Measurements from ENCODE around the gene SPART.

The SPART gene

GRCh38 chr13:36369268-36370107 lies 23.3 kb upstream of the SPART start:
- Histone ChIP-seq H2BK120ac (ENCODE audit: insufficient read depth, low read length, poor library complexity) (no peak overlapping the region), H3K79me1 (ENCODE audit: low read length) (no peaks in the 10 kb centered on the region), H3K18ac (ENCODE audit: low read length) (no peak overlapping the region), H4K12ac (ENCODE audit: low read depth, low read length) (no peak overlapping the region), H3K79me2 (ENCODE audit: control insufficient read depth, insufficient read depth, low read length, poor library complexity) (no peaks in the 10 kb centered on the region), H3K4me1 (ENCODE audit: control insufficient read depth in 1 of 2, insufficient read depth in 2 of 2, low read length in 2 of 2) (no peaks in the 10 kb centered on the region), H3K9me3 (ENCODE audit: insufficient read depth, low read depth, low read length) (peaks cover 2% of the 10 kb centered on the region), H4K8ac (ENCODE audit: low read depth, low read length) (no peak overlapping the region), H3K27ac (ENCODE audit: low read depth, low read length) (no peak overlapping the region), H3K27me3 (ENCODE audit: insufficient read depth, low read length) (no peaks in the 10 kb centered on the region), H4K91ac (ENCODE audit: low read depth, low read length) (no peak overlapping the region), H3K36me3 (ENCODE audit: control insufficient read depth in 1 of 2, insufficient read depth in 2 of 2, low read length in 2 of 2) (peaks cover 3 to 5% of the 10 kb centered on the region in 2 experiments), H3K9ac (ENCODE audit: low read length) (no peak overlapping the region), H2AFZ (ENCODE audit: insufficient read depth, low read length, poor library complexity) (no peak overlapping the region), H3K4me3 (ENCODE audit: low read depth, low read length) (no peak overlapping the region), H2AK5ac (ENCODE audit: low read length) (no peak overlapping the region), H2BK12ac (ENCODE audit: low read length) (no peak overlapping the region), H3K23ac (ENCODE audit: low read length) (no peak overlapping the region), H2BK5ac (ENCODE audit: low read depth, low read length, poor library complexity) (no peak overlapping the region), H3K14ac (ENCODE audit: low read length) (no peak overlapping the region), H3K4ac (ENCODE audit: low read depth, low read length) (no peak overlapping the region), H3K4me2 (ENCODE audit: low read length) (no peak overlapping the region)
- DNase-seq: no peak
- WGBS (ENCODE audit: extremely low coverage, insufficient coverage, insufficient read length): no CpG with 5 or more reads among the region's 8 CpGs

GRCh38 chr13:36366031-36366430 lies 19.8 kb upstream of the SPART start:
- no peak overlapping the region for H3K9ac ChIP-seq (ENCODE audit: low read length)
- H3K4ac ChIP-seq (ENCODE audit: low read depth, low read length): no peak overlapping the region
- no peak overlapping the region for H2BK120ac ChIP-seq (ENCODE audit: insufficient read depth, low read length, poor library complexity)
- H3K18ac ChIP-seq (ENCODE audit: low read length): no peak overlapping the region
- DNase-seq: no peak
- H4K91ac ChIP-seq (ENCODE audit: low read depth, low read length): no peak overlapping the region
- no peaks in the 10 kb centered on the region for H3K79me1 ChIP-seq (ENCODE audit: low read length)
- H2AK5ac ChIP-seq (ENCODE audit: low read length): no peak overlapping the region
- H3K36me3 ChIP-seq (ENCODE audit: control insufficient read depth in 1 of 2, insufficient read depth in 2 of 2, low read length in 2 of 2): peaks cover 3 to 4% of the 10 kb centered on the region in 2 experiments
- no CpG with 5 or more reads among the region's 4 CpGs for WGBS (ENCODE audit: extremely low coverage, insufficient coverage, insufficient read length)
- H3K4me3 ChIP-seq (ENCODE audit: low read depth, low read length): no peak overlapping the region
- H3K4me1 ChIP-seq (ENCODE audit: control insufficient read depth in 1 of 2, insufficient read depth in 2 of 2, low read length in 2 of 2): no peaks in the 10 kb centered on the region
- H2AFZ ChIP-seq (ENCODE audit: insufficient read depth, low read length, poor library complexity): no peak overlapping the region
- no peak overlapping the region for H3K4me2 ChIP-seq (ENCODE audit: low read length)
- no peak overlapping the region for H2BK12ac ChIP-seq (ENCODE audit: low read length)
- H3K79me2 ChIP-seq (ENCODE audit: control insufficient read depth, insufficient read depth, low read length, poor library complexity): no peaks in the 10 kb centered on the region
- no peak overlapping the region for H3K27ac ChIP-seq (ENCODE audit: low read depth, low read length)
- H3K9me3 ChIP-seq (ENCODE audit: insufficient read depth, low read depth, low read length): peaks cover 2% of the 10 kb centered on the region
- no peak overlapping the region for H2BK5ac ChIP-seq (ENCODE audit: low read depth, low read length, poor library complexity)
- no peak overlapping the region for H4K12ac ChIP-seq (ENCODE audit: low read depth, low read length)
- H3K27me3 ChIP-seq (ENCODE audit: insufficient read depth, low read length): no peaks in the 10 kb centered on the region
- no peak overlapping the region for H3K23ac ChIP-seq (ENCODE audit: low read length)
- no peak overlapping the region for H3K14ac ChIP-seq (ENCODE audit: low read length)
- H4K8ac ChIP-seq (ENCODE audit: low read depth, low read length): no peak overlapping the region

GRCh38 chr13:36363366-36363863 lies 17.2 kb upstream of the SPART start:
- Histone ChIP-seq H3K4ac (ENCODE audit: low read depth, low read length) (no peak overlapping the region), H3K9ac (ENCODE audit: low read length) (no peak overlapping the region), H3K18ac (ENCODE audit: low read length) (no peak overlapping the region), H3K79me2 (ENCODE audit: control insufficient read depth, insufficient read depth, low read length, poor library complexity) (no peaks in the 10 kb centered on the region), H3K36me3 (ENCODE audit: control insufficient read depth in 1 of 2, insufficient read depth in 2 of 2, low read length in 2 of 2) (peaks cover 3 to 4% of the 10 kb centered on the region in 2 experiments), H3K4me2 (ENCODE audit: low read length) (no peak overlapping the region), H4K8ac (ENCODE audit: low read depth, low read length) (no peak overlapping the region), H3K9me3 (ENCODE audit: insufficient read depth, low read depth, low read length) (no peaks in the 10 kb centered on the region), H2BK12ac (ENCODE audit: low read length) (no peak overlapping the region), H3K4me1 (ENCODE audit: control insufficient read depth in 1 of 2, insufficient read depth in 2 of 2, low read length in 2 of 2) (no peaks in the 10 kb centered on the region), H3K27ac (ENCODE audit: low read depth, low read length) (no peak overlapping the region), H2AK5ac (ENCODE audit: low read length) (no peak overlapping the region), H3K14ac (ENCODE audit: low read length) (no peak overlapping the region), H3K27me3 (ENCODE audit: insufficient read depth, low read length) (no peaks in the 10 kb centered on the region), H4K91ac (ENCODE audit: low read depth, low read length) (no peak overlapping the region), H2BK5ac (ENCODE audit: low read depth, low read length, poor library complexity) (no peak overlapping the region), H3K79me1 (ENCODE audit: low read length) (no peaks in the 10 kb centered on the region), H3K23ac (ENCODE audit: low read length) (no peak overlapping the region), H4K12ac (ENCODE audit: low read depth, low read length) (no peak overlapping the region), H2AFZ (ENCODE audit: insufficient read depth, low read length, poor library complexity) (no peak overlapping the region), H2BK120ac (ENCODE audit: insufficient read depth, low read length, poor library complexity) (no peak overlapping the region), H3K4me3 (ENCODE audit: low read depth, low read length) (no peak overlapping the region)
- no peak for DNase-seq
- WGBS (ENCODE audit: extremely low coverage, insufficient coverage, insufficient read length): no CpG with 5 or more reads among the region's 3 CpGs

- H3K4me1 ChIP-seq (ENCODE audit: control insufficient read depth in 1 of 2, insufficient read depth in 2 of 2, low read length in 2 of 2): no peaks in the 10 kb centered on the region
- no peak overlapping the region for H2AK5ac ChIP-seq (ENCODE audit: low read length)
- no peaks in the 10 kb centered on the region for H3K9me3 ChIP-seq (ENCODE audit: insufficient read depth, low read depth, low read length)
- no peak overlapping the region for H4K12ac ChIP-seq (ENCODE audit: low read depth, low read length)
- no peak overlapping the region for H3K4me3 ChIP-seq (ENCODE audit: low read depth, low read length)
- WGBS (ENCODE audit: extremely low coverage, insufficient coverage, insufficient read length): no CpG with 5 or more reads among the region's 3 CpGs
- H3K9ac ChIP-seq (ENCODE audit: low read length): no peak overlapping the region
- H3K14ac ChIP-seq (ENCODE audit: low read length): no peak overlapping the region
- no peak overlapping the region for H3K23ac ChIP-seq (ENCODE audit: low read length)
- H3K79me2 ChIP-seq (ENCODE audit: control insufficient read depth, insufficient read depth, low read length, poor library complexity): no peaks in the 10 kb centered on the region
- H2BK5ac ChIP-seq (ENCODE audit: low read depth, low read length, poor library complexity): no peak overlapping the region
- no peak overlapping the region for H2BK120ac ChIP-seq (ENCODE audit: insufficient read depth, low read length, poor library complexity)
- no peaks in the 10 kb centered on the region for H3K27me3 ChIP-seq (ENCODE audit: insufficient read depth, low read length)
- no peaks in the 10 kb centered on the region for H3K79me1 ChIP-seq (ENCODE audit: low read length)
- H2AFZ ChIP-seq (ENCODE audit: insufficient read depth, low read length, poor library complexity): no peak overlapping the region
- H3K4ac ChIP-seq (ENCODE audit: low read depth, low read length): no peak overlapping the region
- H3K18ac ChIP-seq (ENCODE audit: low read length): no peak overlapping the region
- H3K4me2 ChIP-seq (ENCODE audit: low read length): no peak overlapping the region
- H4K8ac ChIP-seq (ENCODE audit: low read depth, low read length): no peak overlapping the region
- peaks cover 3 to 4% of the 10 kb centered on the region in 2 experiments for H3K36me3 ChIP-seq (ENCODE audit: control insufficient read depth in 1 of 2, insufficient read depth in 2 of 2, low read length in 2 of 2)
- no peak for DNase-seq
- H4K91ac ChIP-seq (ENCODE audit: low read depth, low read length): no peak overlapping the region
- H3K27ac ChIP-seq (ENCODE audit: low read depth, low read length): no peak overlapping the region
- H2BK12ac ChIP-seq (ENCODE audit: low read length): no peak overlapping the region
Measured at GRCh38 chr13:36362914-36363313, 16.7 kb upstream of the SPART start.
